Psoas muscle (tissue), 8 donors: ENCODE measurements around the gene ABCC12. TPM values are rescaled to one million over a fixed set of nuclear protein-coding genes. Genes with fewer than 3 reads are reported as not detected.
A peak's percentile ranks its signal among the peaks of the same experiment; 100 is the strongest.

ENCODE experiments used
- ATAC-seq, 4 donors: fragments of 200-7000 bp; cut with Tn5 transposase; one replicate each; pipeline ENCODE4 v1.9.1; 2020; ENCODE audit warnings: moderate library complexity in 3 of 4, mild to moderate bottlenecking in 2 of 4
- DNase-seq, 2 donors: peaks; one replicate each; pipeline ENCODE4 v3.0.0-alpha.2; 2020
- H3K27ac ChIP-seq: fragments of 200-600 bp; one replicate; pipeline ENCODE4 v1.8.0; 2022
- H3K27me3 ChIP-seq, 3 donors: fragments of 200-600 bp in 1 of 3; one replicate each; pipeline versions ENCODE4 v1.6.1 to v1.8.0; 2013 to 2022; ENCODE audit warnings: low read length in 2 of 3, mild to moderate bottlenecking in 2 of 3, moderate library complexity in 1 of 3; ENCODE audit not compliant: insufficient read depth in 3 of 3
- H3K36me3 ChIP-seq, 2 donors: fragments of 200-600 bp in 1 of 2; one replicate each; pipeline versions ENCODE4 v1.6.1 to v1.8.0; 2013 to 2022; ENCODE audit warnings: low read depth in 1 of 2, mild to moderate bottlenecking in 1 of 2, moderate library complexity in 1 of 2; ENCODE audit not compliant: insufficient read depth in 1 of 2
- H3K4me1 ChIP-seq: fragments of 200-600 bp; one replicate; pipeline ENCODE4 v1.8.0; 2022
- H3K4me3 ChIP-seq: fragments of 200-600 bp; one replicate; pipeline ENCODE4 v1.8.0; 2022; ENCODE audit warnings: mild to moderate bottlenecking
- H3K9me3 ChIP-seq: fragments of 200-600 bp; one replicate; pipeline ENCODE4 v1.8.0; 2022
- WGBS, 3 donors: extraction: QIAGEN DNeasy Blood & Tissue Kit; methylation state at CpG; one replicate each; pipeline versions ENCODE4 v1.1.6 to v1.1.7; 2013; 5-methylcytosine and 5-hydroxymethylcytosine counted together
- intact Hi-C, 2 donors: fragments of 100-400 bp; cut with DNase I; formaldehyde crosslinking; loops; one replicate each; pipeline versions ENCODE4 v1.11.0 to v1.14.2; 2022
- polyA plus RNA-seq, 3 donors: library from polyadenylated mRNA; stranded (reverse); fragments of 200-250 nt; gene quantifications; one replicate each; pipeline ENCODE4 v1.2.3, GENCODE V29; 2013
- total RNA-seq, 4 donors: library from RNA; stranded (reverse); fragmentation: NEBNext Ultra II Directional in 2 of 4; extraction: Animal tissue kit (Norgen Biotek cat#: 25700) in 2 of 4; gene quantifications; one replicate each; pipeline versions ENCODE4 v1.2.1 to v1.2.4, GENCODE V29; 2021 to 2023
- TF ChIP-seq, protein P1 (sequence below): fragments of 200-600 bp; IDR thresholded peaks from one replicate; pipeline ENCODE4 v1.8.0; 2022; ENCODE audit warnings: antibody characterized with exemption
- donor health status: healthy with polysubstance abuse.
- donor health status: DM: no; HTN: no; CAD: no; lungs with moderate emphysema.
- donor health status: Bipolar disorder and iron deficiency.
- donor health status: healthy.
- donor health status: DM: yes; HTN: yes; CAD: no.
- donor health status: DM: no; HTN: no; CAD: no.
- donor health status: DM: no; HTN: no; CAD: no.
- donor health status: DM: yes; HTN: yes; CAD: no.

ABCC12 gene
- total and polyA plus RNA-seq, 7 donors: 0.07 to 0.94 (median 0.34) TPM

DNA sequence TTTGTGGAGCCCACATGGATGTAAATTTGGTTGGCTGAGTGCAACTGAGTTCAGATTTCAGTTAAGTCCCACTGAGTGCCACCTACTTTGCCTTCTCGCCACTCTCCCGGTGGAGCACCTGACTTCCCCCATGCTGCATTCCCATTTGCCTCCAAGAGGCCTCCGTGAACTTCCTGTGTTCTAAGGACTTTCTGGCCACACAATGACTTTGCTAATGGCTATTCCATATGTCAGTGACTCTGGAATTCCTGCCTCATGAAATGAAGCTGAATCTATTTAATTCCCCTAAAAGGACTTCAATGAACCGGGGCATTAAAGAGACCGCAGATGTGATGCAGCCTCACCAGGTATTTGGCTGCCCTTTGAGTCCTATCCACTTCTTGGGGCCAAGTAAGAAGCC lies 29.9 kb downstream of the ABCC12 start:
- Histone ChIP-seq H3K9me3 (no peaks in the 10 kb centered on the region), H3K27ac (peak overlapping the region; percentile 81), H3K27me3 (no peaks in the 10 kb centered on the region), H3K36me3 (no peaks in the 10 kb centered on the region), H3K4me1 (peaks cover 39% of the 10 kb centered on the region), H3K4me3 (no peak overlapping the region)
- ATAC-seq: peak in 1 of 4 donors; percentile 23
- WGBS, 3 donors: 60 to 73% (median 65%) methylated on average over 5 of the region's 5 CpGs
- no peak for DNase-seq
- intact Hi-C loops: no loop called here
- TF ChIP-seq, protein P1, sequence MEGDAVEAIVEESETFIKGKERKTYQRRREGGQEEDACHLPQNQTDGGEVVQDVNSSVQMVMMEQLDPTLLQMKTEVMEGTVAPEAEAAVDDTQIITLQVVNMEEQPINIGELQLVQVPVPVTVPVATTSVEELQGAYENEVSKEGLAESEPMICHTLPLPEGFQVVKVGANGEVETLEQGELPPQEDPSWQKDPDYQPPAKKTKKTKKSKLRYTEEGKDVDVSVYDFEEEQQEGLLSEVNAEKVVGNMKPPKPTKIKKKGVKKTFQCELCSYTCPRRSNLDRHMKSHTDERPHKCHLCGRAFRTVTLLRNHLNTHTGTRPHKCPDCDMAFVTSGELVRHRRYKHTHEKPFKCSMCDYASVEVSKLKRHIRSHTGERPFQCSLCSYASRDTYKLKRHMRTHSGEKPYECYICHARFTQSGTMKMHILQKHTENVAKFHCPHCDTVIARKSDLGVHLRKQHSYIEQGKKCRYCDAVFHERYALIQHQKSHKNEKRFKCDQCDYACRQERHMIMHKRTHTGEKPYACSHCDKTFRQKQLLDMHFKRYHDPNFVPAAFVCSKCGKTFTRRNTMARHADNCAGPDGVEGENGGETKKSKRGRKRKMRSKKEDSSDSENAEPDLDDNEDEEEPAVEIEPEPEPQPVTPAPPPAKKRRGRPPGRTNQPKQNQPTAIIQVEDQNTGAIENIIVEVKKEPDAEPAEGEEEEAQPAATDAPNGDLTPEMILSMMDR: no peak

DNA sequence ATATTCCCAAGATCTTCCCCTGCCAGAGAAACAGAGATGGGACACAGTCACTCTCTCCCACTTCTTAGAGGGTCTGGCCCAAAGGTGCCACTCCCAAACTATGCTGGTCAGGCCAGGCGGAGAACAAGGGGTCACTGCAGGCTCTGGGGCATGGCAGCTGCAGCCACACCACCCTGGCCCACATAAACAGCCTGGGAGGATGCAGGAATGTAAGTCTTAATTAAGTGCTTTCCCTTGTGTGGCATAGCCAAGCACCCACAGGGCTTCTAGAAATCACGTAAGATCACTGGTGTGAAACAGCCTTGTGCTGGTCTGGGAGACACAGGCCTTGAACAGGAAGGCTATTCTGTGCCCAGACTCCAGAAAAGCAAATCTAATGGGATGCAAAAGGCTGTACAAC lies 31.5 kb downstream of the ABCC12 start:
- Histone ChIP-seq H3K4me1 (peaks cover 37% of the 10 kb centered on the region), H3K9me3 (no peaks in the 10 kb centered on the region), H3K27me3 (no peaks in the 10 kb centered on the region), H3K4me3 (no peak overlapping the region), H3K27ac (no peak overlapping the region), H3K36me3 (no peaks in the 10 kb centered on the region)
- ATAC-seq: no peak
- 90 to 96% (median 93%) methylated on average over 2 of the region's 2 CpGs for WGBS, 3 donors
- intact Hi-C loops: no loop called here
- DNase-seq: no peak
- TF ChIP-seq, protein P1: no peak

DNA sequence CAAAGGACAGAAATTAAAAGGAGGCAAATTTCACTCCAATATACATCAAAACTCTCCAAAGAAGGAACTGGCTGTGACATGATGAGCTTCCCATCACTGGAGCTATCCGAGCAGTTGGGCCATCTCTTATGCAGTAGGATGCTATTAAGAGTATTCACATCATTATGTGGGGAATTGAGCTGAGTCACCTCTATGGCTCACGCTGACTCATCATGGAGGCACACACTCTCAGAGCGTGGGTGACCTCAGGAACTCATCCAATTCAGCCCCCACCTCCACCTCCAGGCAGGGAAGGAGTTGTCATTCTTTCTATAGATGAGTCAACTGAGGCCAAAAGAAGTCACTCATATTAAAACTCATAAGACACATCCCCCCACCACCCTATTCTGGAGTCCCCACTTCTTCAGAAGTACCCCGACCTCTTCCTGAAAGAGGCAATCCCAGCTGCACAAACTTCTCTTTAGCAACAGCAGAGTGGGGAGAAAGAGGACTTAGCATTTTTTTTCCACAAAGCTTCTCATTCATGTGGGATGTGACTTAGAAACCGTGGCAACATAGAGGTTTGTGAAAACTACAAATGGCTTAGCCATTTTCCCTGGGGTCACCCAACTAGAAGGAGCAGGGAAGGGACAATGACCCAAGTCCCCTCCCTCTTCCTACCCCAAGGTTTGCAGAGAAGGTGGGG lies 32.5 kb downstream of the ABCC12 start:
- intact Hi-C loops: no loop called here

DNA sequence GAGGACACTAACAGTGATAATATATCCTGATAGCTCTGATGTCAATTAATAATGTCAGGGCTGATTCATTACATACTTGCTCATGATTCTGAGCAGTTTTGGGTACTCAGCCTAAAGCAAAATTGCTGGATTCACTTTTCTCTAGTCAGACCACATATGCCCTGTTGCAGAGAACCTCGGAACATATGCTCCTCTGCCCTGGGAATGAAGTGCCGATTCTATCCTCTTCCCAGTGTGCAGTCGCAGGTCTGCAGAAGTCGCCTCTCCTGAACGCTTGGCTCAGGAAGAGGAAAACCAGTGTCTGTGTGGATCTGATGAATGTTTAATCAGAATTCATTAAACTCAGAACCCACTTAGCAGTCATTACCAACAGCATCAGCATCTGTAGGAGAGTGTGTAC lies 34.5 kb downstream of the ABCC12 start:
- ATAC-seq: no peak
- WGBS, 3 donors: 69 to 82% (median 70%) methylated on average over 5 of the region's 5 CpGs
- no peak overlapping the region for H3K4me3 ChIP-seq
- DNase-seq: no peak
- peaks cover 7% of the 10 kb centered on the region for H3K4me1 ChIP-seq
- H3K36me3 ChIP-seq: no peaks in the 10 kb centered on the region
- H3K9me3 ChIP-seq: no peaks in the 10 kb centered on the region
- TF ChIP-seq, protein P1: no peak
- intact Hi-C loops: no loop called here
- H3K27me3 ChIP-seq: no peaks in the 10 kb centered on the region
- no peak overlapping the region for H3K27ac ChIP-seq

More for the DNA sequence above, 32.5 kb downstream of the ABCC12 start:
- Histone ChIP-seq H3K36me3 (no peaks in the 10 kb centered on the region), H3K9me3 (no peaks in the 10 kb centered on the region), H3K4me3 (no peak overlapping the region), H3K27me3 (no peaks in the 10 kb centered on the region), H3K4me1 (peaks cover 26% of the 10 kb centered on the region), H3K27ac (peak overlapping the region; percentile 67)
- TF ChIP-seq, protein P1: no peak
- WGBS, 3 donors: 53 to 64% (median 56%) methylated on average over 5 of the region's 5 CpGs
- DNase-seq (peak in 1 of 2 donors; percentile 30), ATAC-seq (peak in 3 of 4 donors; percentile 70 to 87 (median 78))

DNA sequence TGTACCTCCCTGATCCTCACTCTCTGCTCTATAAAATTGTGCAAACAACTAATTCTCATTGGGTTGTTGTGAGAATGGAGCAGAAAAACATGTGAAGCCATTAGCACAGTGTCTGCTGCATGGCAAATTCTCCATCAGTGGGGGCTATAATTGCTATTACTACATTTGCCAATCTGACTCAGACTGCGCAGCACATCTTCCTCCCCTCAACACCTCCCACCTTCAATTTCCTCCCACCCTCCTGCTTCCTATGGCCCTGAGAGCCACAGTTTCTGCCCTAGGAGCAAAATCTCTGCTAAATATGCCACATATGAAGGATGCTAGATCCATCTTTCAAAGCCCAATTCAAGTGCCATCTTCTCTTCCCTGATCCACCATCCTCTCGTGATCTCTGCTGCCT lies 37.0 kb downstream of the ABCC12 start:
- TF ChIP-seq, protein P1: no peak
- 83 to 92% (median 88%) methylated on average over 2 of the region's 2 CpGs for WGBS, 3 donors
- intact Hi-C loops: no loop called here
- no peak overlapping the region for H3K27ac ChIP-seq
- no peaks in the 10 kb centered on the region for H3K36me3 ChIP-seq
- no peak overlapping the region for H3K4me3 ChIP-seq
- DNase-seq: no peak
- H3K4me1 ChIP-seq: peaks cover 5% of the 10 kb centered on the region
- H3K9me3 ChIP-seq: no peaks in the 10 kb centered on the region
- no peak for ATAC-seq
- no peaks in the 10 kb centered on the region for H3K27me3 ChIP-seq
